ENCODE results near the gene ADPGK. TPM values are rescaled to one million over a fixed set of nuclear protein-coding genes. Genes with fewer than 3 reads are reported as not detected.
"Not testable (repeated sequence)": the region's sequence is repeated elsewhere in the genome, so short reads cannot be mapped to it uniquely, and the experiment has no call there.

Gene ADPGK
- polyA plus RNA-seq, 3 donors: 20.6 to 36.7 (median 21.6) TPM

DNA sequence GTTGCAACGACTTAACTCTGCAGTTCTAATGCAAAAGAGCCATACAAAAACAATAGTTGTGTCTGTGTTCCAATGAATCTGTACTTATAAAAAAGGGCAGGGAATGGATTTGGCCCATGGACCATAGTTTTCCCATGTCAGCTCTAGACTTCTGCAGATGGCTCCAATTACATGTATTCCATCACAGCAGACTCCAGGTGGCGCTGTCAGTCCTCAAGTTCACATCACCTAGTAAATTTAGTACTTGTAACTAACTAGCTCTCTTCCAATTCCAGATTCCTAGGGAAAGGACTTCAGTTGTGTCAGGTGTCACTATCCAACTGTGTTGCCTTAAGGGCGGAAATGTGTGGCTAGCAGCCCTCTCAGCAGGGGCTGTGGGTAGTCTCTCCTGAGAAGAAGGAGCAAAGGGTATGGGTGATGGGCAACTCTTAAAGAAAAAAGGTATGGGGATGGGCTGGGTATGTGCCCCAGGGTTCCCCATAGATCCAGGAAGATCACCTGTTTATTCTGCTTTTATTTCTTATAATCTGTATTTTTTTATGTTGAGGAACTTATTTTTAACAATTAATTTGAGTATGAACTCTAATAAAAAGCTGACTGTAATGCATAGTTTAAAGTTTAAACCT lies 61.4 kb downstream of the ADPGK start:
- 23 to 41% (median 37%) methylated on average over 3 of the region's 3 CpGs for WGBS, 3 donors
- no peak overlapping the region for H3K27ac ChIP-seq (ENCODE audit: low read depth, low read length)

DNA sequence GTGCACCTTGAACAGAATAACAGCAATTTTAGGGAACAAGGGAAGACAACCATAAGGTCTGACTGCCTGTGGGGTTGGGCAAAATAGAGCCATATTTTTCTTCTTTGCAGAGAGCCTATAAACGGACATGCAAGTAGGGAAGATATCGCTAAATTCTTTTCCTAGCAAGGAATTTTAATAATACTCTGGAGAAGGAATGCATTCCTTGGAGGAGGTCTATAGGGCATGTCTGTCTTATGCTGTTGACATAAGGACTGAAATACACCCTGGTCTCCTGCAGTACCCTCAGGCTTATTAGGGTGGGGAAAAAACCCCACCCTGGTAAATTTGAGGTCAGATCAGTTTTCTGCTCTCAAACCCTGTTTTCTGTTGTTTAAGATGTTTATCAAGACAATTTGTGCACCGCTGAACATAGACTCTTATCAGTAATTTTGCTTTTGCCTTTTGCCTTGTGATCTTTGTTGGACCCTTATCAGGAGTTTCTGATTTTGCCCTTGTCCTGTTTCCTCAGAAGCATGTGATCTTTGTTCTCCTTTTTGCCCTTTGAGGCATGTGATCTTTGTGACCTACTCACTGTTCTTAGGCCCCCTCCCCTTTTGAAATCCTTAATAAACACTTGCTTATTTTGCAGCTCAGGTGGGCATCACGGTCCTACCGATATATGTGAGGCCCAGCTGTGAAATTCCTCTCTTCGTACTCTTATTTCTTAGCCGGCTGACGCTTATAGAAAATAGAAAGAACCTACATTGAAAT lies 74.8 kb downstream of the ADPGK start:
- not testable (repeated sequence) for H3K27ac ChIP-seq (ENCODE audit: low read depth, low read length)
- WGBS, 3 donors: 86 to 89% (median 86%) methylated on average over 8 of the region's 8 CpGs

DNA sequence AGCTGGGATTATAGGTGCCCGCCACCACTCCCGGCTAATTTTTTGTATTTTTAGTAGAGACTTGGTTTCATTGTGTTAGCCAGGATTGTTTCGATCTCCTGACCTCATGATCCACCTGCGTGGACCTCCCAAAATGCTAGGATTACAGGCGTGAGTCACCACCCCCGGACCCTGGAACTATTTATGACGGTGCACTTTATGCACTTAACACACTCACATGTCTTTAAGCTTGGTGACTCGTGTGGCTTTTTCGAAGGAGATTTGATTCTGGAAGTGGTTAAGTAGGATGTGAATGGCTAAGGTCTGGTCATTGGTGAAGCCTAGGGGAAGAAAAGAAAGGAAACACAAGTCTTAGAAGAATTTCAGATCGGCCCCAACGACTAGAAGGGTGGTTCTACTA lies 77.3 kb downstream of the ADPGK start:
- no peak overlapping the region for H3K27ac ChIP-seq (ENCODE audit: low read depth, low read length)
- 93 to 96% (median 95%) methylated on average over 11 of the region's 11 CpGs for WGBS, 3 donors

Other genes with a start within 250 kb of the ADPGK start
- not detected for gene GOLGA6B, start 129.1 kb downstream of the ADPGK start, polyA plus RNA-seq
- gene HIGD2B, start 97.6 kb downstream of the ADPGK start, polyA plus RNA-seq: under 1 TPM in 1 of 3 donors, not detected in 2; 0.09 TPM
- gene BBS4, start 97.6 kb downstream of the ADPGK start, polyA plus RNA-seq: 10 to 100 TPM in 2 of 3 donors, 1 to 10 TPM in 1; 8.0 to 12.0 (median 10.0) TPM